LoVo (cell line): ENCODE data around the gene CLIP1.
A peak's percentile ranks its signal among the peaks of the same experiment; 100 is the strongest.

ENCODE experiments used
- DNase-seq: peaks from one replicate; pipeline ENCODE4 v3.0.0-alpha.2; 2016; ENCODE audit warnings: low spot score

CLIP1 gene

GRCh38 chr12:122245553-122245952, 176.9 kb downstream of the CLIP1 start:
- no peak for DNase-seq

GRCh38 chr12:122244565-122245371, 177.7 kb downstream of the CLIP1 start:
- DNase-seq, result no peak

GRCh38 chr12:122243965-122244364, 178.5 kb downstream of the CLIP1 start:
- DNase-seq, result no peak

GRCh38 chr12:122238861-122239260, 183.6 kb downstream of the CLIP1 start:
- DNase-seq, result no peak

- no peak for DNase-seq
Observed at GRCh38 chr12:122235741-122236140, 186.7 kb downstream of the CLIP1 start.

GRCh38 chr12:122232691-122233090, 189.8 kb downstream of the CLIP1 start:
- DNase-seq, result no peak

GRCh38 chr12:122230798-122231197, 191.7 kb downstream of the CLIP1 start:
- DNase-seq, result no peak

GRCh38 chr12:122228092-122228491, 194.4 kb downstream of the CLIP1 start:
- DNase-seq, result no peak

GRCh38 chr12:122227341-122227740, 195.1 kb downstream of the CLIP1 start:
- DNase-seq, result no peak

- no peak for DNase-seq
Observed at GRCh38 chr12:122226366-122227125, 195.9 kb downstream of the CLIP1 start.

GRCh38 chr12:122225683-122226365, 196.6 kb downstream of the CLIP1 start, which contains the start of gene DIABLO:
Gene DIABLO, minus strand, starts transcription at chr12:122226052. Its CDS starts 38 bp downstream, at chr12:122226014.
- peak; percentile 100 for DNase-seq
